ENCODE results near the gene LHX4.

DNA sequence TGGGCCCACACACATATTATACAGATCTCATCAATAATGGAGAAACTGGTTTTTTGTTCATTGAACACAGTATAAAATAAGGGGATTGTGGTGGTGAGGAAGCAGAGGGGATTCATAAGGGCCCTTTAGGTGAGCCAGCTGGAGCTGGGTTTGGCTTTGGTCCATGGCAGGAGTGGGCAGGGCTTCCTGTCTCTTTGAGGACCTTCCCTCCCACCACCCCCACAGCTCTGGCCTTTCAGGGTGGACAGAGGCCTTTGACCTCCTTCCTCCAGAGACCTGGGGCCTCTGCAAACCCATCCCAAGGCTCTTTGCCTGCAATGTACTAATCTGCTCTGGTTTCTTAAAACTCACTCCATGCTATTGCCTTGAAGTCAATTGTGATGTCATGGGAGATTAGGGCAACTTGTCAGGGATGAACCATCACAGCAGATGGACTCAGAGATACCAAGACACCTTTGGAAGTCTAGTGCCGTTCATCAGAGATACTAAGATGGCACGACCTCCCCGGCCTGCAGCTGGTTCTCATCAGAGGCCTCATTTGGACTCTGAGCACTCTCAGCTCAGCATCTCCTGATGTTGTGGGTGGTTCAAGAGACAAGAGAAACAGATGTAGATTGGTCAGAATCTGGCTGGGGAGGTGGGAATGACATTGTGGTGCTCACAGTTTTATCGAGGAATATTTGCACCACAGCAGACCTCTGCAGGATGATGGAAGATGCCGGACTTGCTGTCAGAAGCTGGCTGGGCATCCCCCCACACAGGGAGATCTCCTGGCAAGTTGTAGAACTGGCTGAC lies 37.9 kb downstream of the LHX4 start:
- TF ChIP-seq CTCF (IDR thresholded peaks at IDR 0.05; ENCODE audit: low read depth, low read length, poor library complexity, severe bottlenecking) (no peak), EZH2phosphoT487 (IDR thresholded peaks at IDR 0.05; ENCODE audit: borderline replicate concordance, low read length) (no peak)

Measured in DOHH2 (cell line).